K562 (cell line): ENCODE data around the gene FETUB. TPM values are rescaled to one million over a fixed set of nuclear protein-coding genes. Genes with fewer than 3 reads are reported as not detected.

Source experiments
- CREM ChIP-seq: IDR thresholded peaks from 2 replicates; pipeline ENCODE4 v1.6.1; 2014; ENCODE audit warnings: antibody characterized with exemption, low read depth
- CTBP1 ChIP-seq: fragments of 450-650 bp; IDR thresholded peaks from 2 replicates; pipeline ENCODE4 v1.6.1; 2016; ENCODE audit warnings: borderline replicate concordance
- GABPB1 ChIP-seq: sonication (generic); formaldehyde crosslinking; IDR thresholded peaks from 2 replicates; pipeline ENCODE4 v1.8.0; 2022; ENCODE audit warnings: mild to moderate bottlenecking, missing genetic modification reagents
- HLTF ChIP-seq: fragments of 450-650 bp; IDR thresholded peaks from 2 replicates; pipeline ENCODE4 v1.6.1; 2016
- POLR2A ChIP-seq: fragments of 450-650 bp; conservative IDR thresholded peaks from 2 replicates; pipeline ENCODE4 v1.6.1; 2016
- RBM25 ChIP-seq: fragments of 200-400 bp; formaldehyde crosslinking; IDR thresholded peaks from 2 replicates; pipeline ENCODE4 v1.6.1; 2018; ENCODE audit warnings: low read length, low read depth, moderate library complexity; ENCODE audit not compliant: severe bottlenecking
- ZNF146 ChIP-seq: IDR thresholded peaks from one replicate; pipeline ENCODE4 v1.6.1; 2018; ENCODE audit warnings: missing compliant biosample characterization; ENCODE audit not compliant: unreplicated experiment
- polyA plus RNA-seq, 8 experiments: library from polyadenylated mRNA; depleted of rRNA in 4 of 8; stranded (reverse) in 5 of 8; unstranded in 3 of 8; fragments of >200 nt; fragmentation: Nextera tagmentation in 2 of 8; fragmentation: Illumina TruSeq in 1 of 8; extraction: Ambion mirVana in 2 of 8; extraction: Trizol in 1 of 8; gene quantifications; 2 replicates each; pipeline versions ENCODE4 v1.2.1 to v1.2.3, GENCODE V29; 2011 to 2014; ENCODE audit warnings: inconsistent platforms in 1 of 8, missing spikeins in 1 of 8
- total RNA-seq, 7 experiments: library from RNA; depleted of rRNA in 6 of 7; stranded (reverse); fragments of >200 nt in 6 of 7; fragmentation: Illumina TruSeq in 2 of 7; extraction: Trizol in 2 of 7; gene quantifications; 2 replicates each; pipeline versions ENCODE4 v1.2.1 to v1.2.3, GENCODE V29; 2011 to 2021; ENCODE audit warnings: low replicate concordance in 1 of 7
- TF ChIP-seq, protein P1 (sequence below), 2 experiments: fragments of 450-650 bp; formaldehyde crosslinking in 1 of 2; IDR thresholded peaks; 2 replicates each; pipeline versions ENCODE4 v1.4.0 to v1.6.1; 2014 to 2020; ENCODE audit warnings: mild to moderate bottlenecking in 2 of 2, borderline replicate concordance in 1 of 2, low read depth in 1 of 2
- TF ChIP-seq, protein P2 (sequence below): IDR thresholded peaks from 2 replicates; pipeline ENCODE4 v1.6.1; 2016; ENCODE audit warnings: missing genetic modification characterization, missing compliant biosample characterization
- TF ChIP-seq, protein P3 (sequence below), 2 experiments: fragments of 450-650 bp in 1 of 2; sonication (generic) in 1 of 2; formaldehyde crosslinking in 1 of 2; IDR thresholded peaks in 1 of 2; conservative IDR thresholded peaks in 1 of 2; 2 replicates each; pipeline versions ENCODE4 v1.6.1 to v1.8.1; 2016 to 2023; ENCODE audit warnings: mild to moderate bottlenecking in 2 of 2, moderate library complexity in 2 of 2, inconsistent platforms in 1 of 2, missing genetic modification reagents in 1 of 2
- TF ChIP-seq, protein P4 (sequence below): conservative IDR thresholded peaks from 2 replicates; pipeline ENCODE4 v1.6.1; 2011; ENCODE audit warnings: low read depth, mild to moderate bottlenecking, low read length; ENCODE audit not compliant: control insufficient read depth
- TF ChIP-seq, protein P5 (sequence below): fragments of 250-450 bp; sonication (Bioruptor Pico); IDR thresholded peaks from 2 replicates; pipeline ENCODE4 v1.5.0; 2021
- TF ChIP-seq, protein P6 (sequence below): sonication (generic); formaldehyde crosslinking; IDR thresholded peaks from 2 replicates; pipeline ENCODE4 v1.9.0; 2022; ENCODE audit warnings: mild to moderate bottlenecking, missing genetic modification reagents

The FETUB gene
- total and polyA plus RNA-seq, 9 of the 15 experiments (the other 6 are each of a cell fraction or from before 2014, with no cell fraction given), result not detected

DNA sequence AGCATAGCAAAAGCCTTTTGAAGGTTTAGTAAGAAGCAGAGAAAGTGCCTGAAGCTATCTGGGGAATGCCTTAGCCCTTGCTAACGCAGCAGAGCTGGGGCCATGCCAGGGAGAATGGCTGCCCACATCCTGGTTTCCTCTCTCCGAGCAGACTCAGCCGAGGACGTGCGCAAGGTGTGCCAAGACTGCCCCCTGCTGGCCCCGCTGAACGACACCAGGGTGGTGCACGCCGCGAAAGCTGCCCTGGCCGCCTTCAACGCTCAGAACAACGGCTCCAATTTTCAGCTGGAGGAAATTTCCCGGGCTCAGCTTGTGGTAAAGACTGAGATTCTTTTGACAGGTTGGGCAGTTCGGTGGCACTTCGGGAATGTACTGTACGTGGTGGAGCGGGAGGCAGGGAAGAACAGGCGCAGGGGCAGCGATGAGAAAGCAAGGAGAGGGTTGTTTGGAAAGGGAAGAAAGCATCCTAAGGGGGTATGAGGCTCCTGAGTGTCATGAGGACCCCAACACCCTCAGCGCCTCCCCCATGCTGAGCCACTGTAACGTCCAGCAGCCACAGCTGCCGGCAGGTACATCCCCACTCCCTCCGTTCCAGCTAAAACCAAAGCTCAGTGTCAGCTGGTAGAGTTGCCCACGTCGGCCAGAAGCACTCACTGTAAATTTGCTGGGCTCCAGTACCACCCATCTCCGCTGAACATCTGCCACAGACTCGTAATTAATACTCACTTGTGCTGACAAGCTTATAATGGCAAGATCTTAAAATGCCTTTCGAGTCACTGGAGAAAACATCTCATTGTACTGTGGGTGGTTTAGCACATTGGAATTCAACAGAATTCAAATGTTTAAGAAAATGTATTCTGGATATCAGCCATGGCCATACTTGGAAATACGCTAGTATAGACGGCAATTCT lies 22.9 kb upstream of the FETUB start (continued):
- TF ChIP-seq, protein P1, sequence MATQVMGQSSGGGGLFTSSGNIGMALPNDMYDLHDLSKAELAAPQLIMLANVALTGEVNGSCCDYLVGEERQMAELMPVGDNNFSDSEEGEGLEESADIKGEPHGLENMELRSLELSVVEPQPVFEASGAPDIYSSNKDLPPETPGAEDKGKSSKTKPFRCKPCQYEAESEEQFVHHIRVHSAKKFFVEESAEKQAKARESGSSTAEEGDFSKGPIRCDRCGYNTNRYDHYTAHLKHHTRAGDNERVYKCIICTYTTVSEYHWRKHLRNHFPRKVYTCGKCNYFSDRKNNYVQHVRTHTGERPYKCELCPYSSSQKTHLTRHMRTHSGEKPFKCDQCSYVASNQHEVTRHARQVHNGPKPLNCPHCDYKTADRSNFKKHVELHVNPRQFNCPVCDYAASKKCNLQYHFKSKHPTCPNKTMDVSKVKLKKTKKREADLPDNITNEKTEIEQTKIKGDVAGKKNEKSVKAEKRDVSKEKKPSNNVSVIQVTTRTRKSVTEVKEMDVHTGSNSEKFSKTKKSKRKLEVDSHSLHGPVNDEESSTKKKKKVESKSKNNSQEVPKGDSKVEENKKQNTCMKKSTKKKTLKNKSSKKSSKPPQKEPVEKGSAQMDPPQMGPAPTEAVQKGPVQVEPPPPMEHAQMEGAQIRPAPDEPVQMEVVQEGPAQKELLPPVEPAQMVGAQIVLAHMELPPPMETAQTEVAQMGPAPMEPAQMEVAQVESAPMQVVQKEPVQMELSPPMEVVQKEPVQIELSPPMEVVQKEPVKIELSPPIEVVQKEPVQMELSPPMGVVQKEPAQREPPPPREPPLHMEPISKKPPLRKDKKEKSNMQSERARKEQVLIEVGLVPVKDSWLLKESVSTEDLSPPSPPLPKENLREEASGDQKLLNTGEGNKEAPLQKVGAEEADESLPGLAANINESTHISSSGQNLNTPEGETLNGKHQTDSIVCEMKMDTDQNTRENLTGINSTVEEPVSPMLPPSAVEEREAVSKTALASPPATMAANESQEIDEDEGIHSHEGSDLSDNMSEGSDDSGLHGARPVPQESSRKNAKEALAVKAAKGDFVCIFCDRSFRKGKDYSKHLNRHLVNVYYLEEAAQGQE (IDR thresholded peaks at IDR 0.05; ENCODE audit: borderline replicate concordance), result peak; percentile 83
- TF ChIP-seq, protein P1 (CRISPR knock-in tag; IDR thresholded peaks at IDR 0.05; ENCODE audit: low read depth), result no peak; the same call in 1 of the 2 replicates
- TF ChIP-seq, protein P2, sequence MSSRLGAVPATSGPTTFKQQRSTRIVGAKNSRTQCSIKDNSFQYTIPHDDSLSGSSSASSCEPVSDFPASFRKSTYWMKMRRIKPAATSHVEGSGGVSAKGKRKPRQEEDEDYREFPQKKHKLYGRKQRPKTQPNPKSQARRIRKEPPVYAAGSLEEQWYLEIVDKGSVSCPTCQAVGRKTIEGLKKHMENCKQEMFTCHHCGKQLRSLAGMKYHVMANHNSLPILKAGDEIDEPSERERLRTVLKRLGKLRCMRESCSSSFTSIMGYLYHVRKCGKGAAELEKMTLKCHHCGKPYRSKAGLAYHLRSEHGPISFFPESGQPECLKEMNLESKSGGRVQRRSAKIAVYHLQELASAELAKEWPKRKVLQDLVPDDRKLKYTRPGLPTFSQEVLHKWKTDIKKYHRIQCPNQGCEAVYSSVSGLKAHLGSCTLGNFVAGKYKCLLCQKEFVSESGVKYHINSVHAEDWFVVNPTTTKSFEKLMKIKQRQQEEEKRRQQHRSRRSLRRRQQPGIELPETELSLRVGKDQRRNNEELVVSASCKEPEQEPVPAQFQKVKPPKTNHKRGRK (tag), result no peak
- TF ChIP-seq, protein P3, sequence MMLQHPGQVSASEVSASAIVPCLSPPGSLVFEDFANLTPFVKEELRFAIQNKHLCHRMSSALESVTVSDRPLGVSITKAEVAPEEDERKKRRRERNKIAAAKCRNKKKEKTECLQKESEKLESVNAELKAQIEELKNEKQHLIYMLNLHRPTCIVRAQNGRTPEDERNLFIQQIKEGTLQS (IDR thresholded peaks at IDR 0.05), result no peak
- TF ChIP-seq, protein P3 (CRISPR knock-in tag; conservative IDR thresholded peaks at IDR 0.05), result no peak
- TF ChIP-seq, protein P4, sequence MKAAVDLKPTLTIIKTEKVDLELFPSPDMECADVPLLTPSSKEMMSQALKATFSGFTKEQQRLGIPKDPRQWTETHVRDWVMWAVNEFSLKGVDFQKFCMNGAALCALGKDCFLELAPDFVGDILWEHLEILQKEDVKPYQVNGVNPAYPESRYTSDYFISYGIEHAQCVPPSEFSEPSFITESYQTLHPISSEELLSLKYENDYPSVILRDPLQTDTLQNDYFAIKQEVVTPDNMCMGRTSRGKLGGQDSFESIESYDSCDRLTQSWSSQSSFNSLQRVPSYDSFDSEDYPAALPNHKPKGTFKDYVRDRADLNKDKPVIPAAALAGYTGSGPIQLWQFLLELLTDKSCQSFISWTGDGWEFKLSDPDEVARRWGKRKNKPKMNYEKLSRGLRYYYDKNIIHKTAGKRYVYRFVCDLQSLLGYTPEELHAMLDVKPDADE, result no peak
- no peak for TF ChIP-seq POLR2A
- no peak for TF ChIP-seq GABPB1 (CRISPR knock-in tag)
- TF ChIP-seq HLTF, result no peak
- TF ChIP-seq CREM, result peak; percentile 66
- peak; percentile 61; the same call in 1 of the 2 replicates for TF ChIP-seq CTBP1
- TF ChIP-seq RBM25, result no peak
- TF ChIP-seq, protein P5, sequence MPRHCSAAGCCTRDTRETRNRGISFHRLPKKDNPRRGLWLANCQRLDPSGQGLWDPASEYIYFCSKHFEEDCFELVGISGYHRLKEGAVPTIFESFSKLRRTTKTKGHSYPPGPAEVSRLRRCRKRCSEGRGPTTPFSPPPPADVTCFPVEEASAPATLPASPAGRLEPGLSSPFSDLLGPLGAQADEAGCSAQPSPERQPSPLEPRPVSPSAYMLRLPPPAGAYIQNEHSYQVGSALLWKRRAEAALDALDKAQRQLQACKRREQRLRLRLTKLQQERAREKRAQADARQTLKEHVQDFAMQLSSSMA (CRISPR knock-in tag), result no peak
- TF ChIP-seq, protein P6, sequence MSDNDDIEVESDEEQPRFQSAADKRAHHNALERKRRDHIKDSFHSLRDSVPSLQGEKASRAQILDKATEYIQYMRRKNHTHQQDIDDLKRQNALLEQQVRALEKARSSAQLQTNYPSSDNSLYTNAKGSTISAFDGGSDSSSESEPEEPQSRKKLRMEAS (CRISPR knock-in tag), result 0 out of 2 replicates have a peak, but pooled peaks have one; percentile 13
- no peak for TF ChIP-seq ZNF146
